Measurements from ENCODE around the gene KREMEN2. TPM values are rescaled to one million over a fixed set of nuclear protein-coding genes. Genes with fewer than 3 reads are reported as not detected.

Gene KREMEN2
- total RNA-seq, 2 experiments from 2014 or later, result not detected

- H3K27me3 Mint-ChIP-seq, result no peaks in the 10 kb centered on the region
- no peak overlapping the region for H3K27ac Mint-ChIP-seq
These were observed 12.6 kb downstream of the KREMEN2 start for GRCh38 chr16:2976673-2977072.

GRCh38 chr16:2977440-2977839, 13.4 kb downstream of the KREMEN2 start:
- no peaks in the 10 kb centered on the region for H3K27me3 Mint-ChIP-seq

More at GRCh38 chr16:2976673-2977072, 12.6 kb downstream of the KREMEN2 start:
- H3K9me3 ChIP-seq (ENCODE audit: control insufficient read depth in 1 of 2, insufficient read depth in 1 of 2, low read length in 2 of 2), result peaks cover 0 to 7% of the 10 kb centered on the region in 2 experiments
- no peak for DNase-seq
- H3K36me3 ChIP-seq (ENCODE audit: insufficient read depth, low read length), result no peaks in the 10 kb centered on the region
- no peaks in the 10 kb centered on the region for H3K9me3 Mint-ChIP-seq
- TF ChIP-seq CTCF (IDR thresholded peaks at IDR 0.05), result no peak
- no peak overlapping the region for H3K27ac ChIP-seq (ENCODE audit: low read depth in 1 of 2, low read length in 2 of 2)
- peaks cover 20% of the 10 kb centered on the region for H3K4me1 ChIP-seq (ENCODE audit: insufficient read depth, low read length)
- ChIA-PET CTCF (no interaction called here), POLR2A (no interaction called here)
- peaks cover 0 to 3% of the 10 kb centered on the region in 2 experiments for H3K27me3 ChIP-seq (ENCODE audit: control insufficient read depth in 1 of 2, insufficient read depth in 2 of 2, low read length in 2 of 2)
- ATAC-seq (ENCODE audit: poor library complexity), result no peak
- H3K4me3 ChIP-seq (ENCODE audit: low read length), result no peak overlapping the region
- H3K4me3 Mint-ChIP-seq, result no peak overlapping the region
- no peaks in the 10 kb centered on the region for H3K4me1 Mint-ChIP-seq (ENCODE audit: low read depth)
- intact Hi-C loops (cut with DNase I, micrococcal nuclease), result no loop called here
- H3K36me3 Mint-ChIP-seq (ENCODE audit: low read depth), result no peaks in the 10 kb centered on the region

GRCh38 chr16:2979669-2980226, 15.7 kb downstream of the KREMEN2 start:
- H3K27me3 ChIP-seq (ENCODE audit: control insufficient read depth in 1 of 2, insufficient read depth in 2 of 2, low read length in 2 of 2), result peaks cover 0 to 3% of the 10 kb centered on the region in 2 experiments
- DNase-seq (peak in 2 of 14 experiments; percentile 26 to 47), ATAC-seq (ENCODE audit: poor library complexity) (no peak)
- TF ChIP-seq CTCF (IDR thresholded peaks at IDR 0.05), result no peak
- Mint-ChIP-seq H3K9me3 (no peaks in the 10 kb centered on the region), H3K4me1 (ENCODE audit: low read depth) (no peaks in the 10 kb centered on the region), H3K27me3 (no peaks in the 10 kb centered on the region), H3K4me3 (peak overlapping the region; percentile 82), H3K27ac (no peak overlapping the region), H3K36me3 (ENCODE audit: low read depth) (no peaks in the 10 kb centered on the region)
- no peak overlapping the region for H3K27ac ChIP-seq (ENCODE audit: low read depth in 1 of 2, low read length in 2 of 2)
- POLR2A ChIA-PET, result interaction anchor here (0.6 to 2.1 kb wide), 6 partner anchors 11 to 52 kb away, joined by 3 to 22 read pairs (median 5); partner anchors contain the start of genes KREMEN2 and PAQR4
- peaks cover 29% of the 10 kb centered on the region for H3K4me1 ChIP-seq (ENCODE audit: insufficient read depth, low read length)
- CTCF ChIA-PET, result interaction anchor here (1.7 kb wide), 1 partner anchor 48 kb away, joined by 4 read pairs; no protein-coding TSS in a partner anchor
- H3K36me3 ChIP-seq (ENCODE audit: insufficient read depth, low read length), result no peaks in the 10 kb centered on the region
- intact Hi-C loops (cut with DNase I, micrococcal nuclease), result loop anchor here in 1 of 2 experiments (1.0 to 5.0 kb wide), 4 partner anchors 10 to 102 kb away; partner anchors contain the start of genes FLYWCH1 and PAQR4
- H3K9me3 ChIP-seq (ENCODE audit: control insufficient read depth in 1 of 2, insufficient read depth in 1 of 2, low read length in 2 of 2), result peaks cover 0 to 7% of the 10 kb centered on the region in 2 experiments
- H3K4me3 ChIP-seq (ENCODE audit: low read length), result peak overlapping the region; percentile 93

More at GRCh38 chr16:2977440-2977839, 13.4 kb downstream of the KREMEN2 start:
- ChIA-PET POLR2A (no interaction called here), CTCF (no interaction called here)
- no peak for TF ChIP-seq CTCF (IDR thresholded peaks at IDR 0.05)
- Histone ChIP-seq H3K4me1 (ENCODE audit: insufficient read depth, low read length) (peaks cover 21% of the 10 kb centered on the region), H3K4me3 (ENCODE audit: low read length) (no peak overlapping the region), H3K9me3 (ENCODE audit: control insufficient read depth in 1 of 2, insufficient read depth in 1 of 2, low read length in 2 of 2) (peaks cover 0 to 7% of the 10 kb centered on the region in 2 experiments), H3K27ac (ENCODE audit: low read depth in 1 of 2, low read length in 2 of 2) (no peak overlapping the region), H3K27me3 (ENCODE audit: control insufficient read depth in 1 of 2, insufficient read depth in 2 of 2, low read length in 2 of 2) (peaks cover 0 to 3% of the 10 kb centered on the region in 2 experiments), H3K36me3 (ENCODE audit: insufficient read depth, low read length) (no peaks in the 10 kb centered on the region)
- Mint-ChIP-seq H3K36me3 (ENCODE audit: low read depth) (no peaks in the 10 kb centered on the region), H3K9me3 (no peaks in the 10 kb centered on the region), H3K4me1 (ENCODE audit: low read depth) (no peaks in the 10 kb centered on the region), H3K27ac (no peak overlapping the region), H3K4me3 (no peak overlapping the region)
- intact Hi-C loops (cut with DNase I, micrococcal nuclease), result no loop called here
- ATAC-seq (ENCODE audit: poor library complexity) (no peak), DNase-seq (no peak)
